ENCODE measurements around the gene SLC22A25.
"Not testable (repeated sequence)": the region's sequence is repeated elsewhere in the genome, so short reads cannot be mapped to it uniquely, and the experiment has no call there.

Gene SLC22A25

GRCh38 chr11:63243533-63243932, at the start of gene SLC22A25:
Gene SLC22A25 (minus strand): TSS chr11:63243599. CDS start chr11:63229652, 13,947 bp downstream.
- peak in 1 of 3 experiments; percentile 5 for DNase-seq

- DNase-seq: no peak
Observed at GRCh38 chr11:63290285-63290684, 46.9 kb upstream of the SLC22A25 start.

GRCh38 chr11:63289658-63290057, 46.3 kb upstream of the SLC22A25 start:
- no peak for DNase-seq

- no peak for DNase-seq
Observed at GRCh38 chr11:63282579-63282978, 39.2 kb upstream of the SLC22A25 start.

- no peak for DNase-seq
Observed at GRCh38 chr11:63280920-63281319, 37.5 kb upstream of the SLC22A25 start.

GRCh38 chr11:63277345-63277943, 34.0 kb upstream of the SLC22A25 start:
- DNase-seq: peak in 2 of 3 experiments; percentile 9 to 84

GRCh38 chr11:63274776-63275175, 31.4 kb upstream of the SLC22A25 start:
- DNase-seq: no peak

- no peak for DNase-seq
Observed at GRCh38 chr11:63273685-63274084, 30.3 kb upstream of the SLC22A25 start.

- peak in 1 of 3 experiments; percentile 93 for DNase-seq
Observed at GRCh38 chr11:63262547-63262946, 19.1 kb upstream of the SLC22A25 start.

- no peak for DNase-seq
Observed at GRCh38 chr11:63251312-63251711, 7.9 kb upstream of the SLC22A25 start.

GRCh38 chr11:63250162-63251050, 7.0 kb upstream of the SLC22A25 start:
- DNase-seq: no peak

- no peak for DNase-seq
Observed at GRCh38 chr11:63248966-63249365, 5.6 kb upstream of the SLC22A25 start.

- not testable (repeated sequence) for DNase-seq
Observed at GRCh38 chr11:63247237-63248002, 4.0 kb upstream of the SLC22A25 start.

- DNase-seq: no peak
Observed at GRCh38 chr11:63246045-63246444, 2.6 kb upstream of the SLC22A25 start.

GRCh38 chr11:63244862-63245261, 1.5 kb upstream of the SLC22A25 start:
- no peak for DNase-seq

GRCh38 chr11:63242089-63242781, 1.2 kb downstream of the SLC22A25 start:
- no peak for DNase-seq

GRCh38 chr11:63240791-63241379, 2.5 kb downstream of the SLC22A25 start:
- DNase-seq: no peak

- DNase-seq: no peak
Observed at GRCh38 chr11:63240098-63240497, 3.3 kb downstream of the SLC22A25 start.

GRCh38 chr11:63239254-63239653, 4.1 kb downstream of the SLC22A25 start:
- no peak for DNase-seq

GRCh38 chr11:63237413-63237812, 6.0 kb downstream of the SLC22A25 start:
- DNase-seq: no peak

GRCh38 chr11:63235471-63236461, 7.6 kb downstream of the SLC22A25 start:
- not testable (repeated sequence) for DNase-seq

All from NCI-H1417 (cell line).